ENCODE results near the gene RBM24.

- TF ChIP-seq ELF4 (IDR thresholded peaks at IDR 0.05) (no peak), SP1 (IDR thresholded peaks at IDR 0.05) (no peak), FOXM1 (IDR thresholded peaks at IDR 0.05; ENCODE audit: borderline replicate concordance) (no peak), ARNT (IDR thresholded peaks at IDR 0.05) (no peak), BHLHE40 (IDR thresholded peaks at IDR 0.05; ENCODE audit: borderline replicate concordance) (no peak), HDGF (IDR thresholded peaks at IDR 0.05; ENCODE audit: borderline replicate concordance) (no peak), SUZ12 (IDR thresholded peaks at IDR 0.05) (no peak), TARDBP (IDR thresholded peaks at IDR 0.05) (no peak), NFRKB (IDR thresholded peaks at IDR 0.05) (no peak), LEF1 (IDR thresholded peaks at IDR 0.05; ENCODE audit: borderline replicate concordance) (no peak)
- TF ChIP-seq, protein P1, sequence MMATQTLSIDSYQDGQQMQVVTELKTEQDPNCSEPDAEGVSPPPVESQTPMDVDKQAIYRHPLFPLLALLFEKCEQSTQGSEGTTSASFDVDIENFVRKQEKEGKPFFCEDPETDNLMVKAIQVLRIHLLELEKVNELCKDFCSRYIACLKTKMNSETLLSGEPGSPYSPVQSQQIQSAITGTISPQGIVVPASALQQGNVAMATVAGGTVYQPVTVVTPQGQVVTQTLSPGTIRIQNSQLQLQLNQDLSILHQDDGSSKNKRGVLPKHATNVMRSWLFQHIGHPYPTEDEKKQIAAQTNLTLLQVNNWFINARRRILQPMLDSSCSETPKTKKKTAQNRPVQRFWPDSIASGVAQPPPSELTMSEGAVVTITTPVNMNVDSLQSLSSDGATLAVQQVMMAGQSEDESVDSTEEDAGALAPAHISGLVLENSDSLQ (IDR thresholded peaks at IDR 0.05), result no peak
Measured at GRCh38 chr6:17300637-17301036, 19.5 kb downstream of the RBM24 start.

All from HEK293T (cell line).